DMS53 (cell line): ENCODE measurements around the gene MARCHF3.
A peak's percentile ranks its signal among the peaks of the same experiment; 100 is the strongest.

Experiments used
- DNase-seq: peaks from one replicate; lab custom pipeline; 2025; lab: John Stamatoyannopoulos, UW

Gene MARCHF3

DNA sequence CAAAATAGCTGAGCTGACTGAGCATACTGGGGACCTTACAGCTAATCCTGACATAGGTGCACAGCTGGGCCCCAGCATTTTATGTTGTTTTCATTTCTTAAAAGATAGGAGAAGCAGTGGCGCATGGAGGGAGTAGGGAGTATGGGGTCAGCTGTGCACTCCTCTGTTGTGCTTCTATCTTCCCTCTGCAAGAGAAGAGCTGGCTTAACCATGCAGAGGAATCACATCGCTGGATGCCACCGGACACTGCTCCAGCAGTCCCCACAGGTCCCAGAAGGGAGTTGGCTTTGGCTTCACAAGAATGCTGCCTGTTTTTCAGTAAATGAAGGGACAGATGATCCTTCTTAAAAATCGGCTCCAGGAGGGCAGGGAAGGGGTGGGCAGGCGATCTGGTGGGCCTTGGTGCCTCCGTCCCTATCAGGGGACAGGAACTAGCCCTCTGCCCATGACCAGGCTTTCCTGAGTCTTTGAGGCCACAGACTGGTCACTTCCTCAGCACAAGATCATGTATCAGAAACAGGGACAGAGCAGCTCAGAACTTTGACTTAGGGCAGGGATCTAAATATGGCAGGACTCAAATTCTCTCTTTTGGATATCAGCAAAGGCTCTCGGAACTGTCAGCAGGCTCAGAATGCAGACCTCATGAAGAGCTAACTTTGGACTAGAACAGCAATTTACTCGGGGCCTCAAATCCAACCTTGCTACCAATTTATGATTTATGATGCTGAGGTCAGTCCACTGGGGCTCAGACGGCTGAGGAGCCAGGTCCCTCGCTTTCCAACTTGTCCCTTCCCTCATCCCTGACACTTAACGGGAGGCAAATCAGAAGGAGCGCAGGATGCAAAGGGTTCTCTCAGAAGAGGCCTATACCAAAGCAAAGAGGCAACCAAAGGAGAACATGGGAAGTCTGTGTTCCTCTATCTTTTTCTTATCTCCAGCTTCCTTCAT, 47.2 kb downstream of the MARCHF3 start:
- no peak for DNase-seq

DNA sequence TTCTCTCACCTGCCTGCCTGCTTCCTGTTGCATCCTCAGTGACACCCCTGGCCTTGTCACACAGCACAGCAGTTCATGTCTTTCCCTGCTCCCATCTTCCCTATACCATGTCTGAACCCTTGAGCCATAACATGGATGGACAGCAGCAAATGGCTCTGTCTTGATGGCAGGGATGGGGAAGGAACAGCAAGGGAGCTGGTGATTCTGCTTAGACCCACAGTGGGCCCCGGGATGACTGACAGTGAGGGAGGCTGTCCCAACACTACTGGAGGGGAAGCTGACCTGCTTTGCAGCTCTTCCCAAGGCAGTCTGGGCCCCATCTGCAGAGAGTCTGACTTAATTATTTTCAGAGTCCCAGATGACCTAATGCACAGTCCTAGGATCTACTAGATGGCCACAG, 48.2 kb downstream of the MARCHF3 start:
- no peak for DNase-seq

DNA sequence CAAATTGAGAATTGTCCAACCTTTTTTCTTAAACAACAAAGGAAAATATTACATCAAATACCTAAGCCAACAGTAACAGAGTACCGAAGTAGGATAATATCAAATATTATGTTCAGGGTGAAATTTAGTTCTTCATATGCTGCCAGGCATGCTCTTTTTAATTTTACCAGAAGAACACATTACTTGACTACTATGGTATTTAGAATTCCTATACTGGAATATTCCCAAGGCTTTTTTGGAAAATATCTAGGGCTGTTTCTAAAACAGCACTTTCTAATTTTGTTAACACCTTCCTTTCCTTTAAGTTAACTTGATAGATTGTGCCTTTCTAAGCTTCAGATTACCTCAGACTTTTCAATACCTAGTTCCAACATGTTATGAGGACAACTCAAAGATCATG, 48.7 kb downstream of the MARCHF3 start:
- DNase-seq, result no peak

DNA sequence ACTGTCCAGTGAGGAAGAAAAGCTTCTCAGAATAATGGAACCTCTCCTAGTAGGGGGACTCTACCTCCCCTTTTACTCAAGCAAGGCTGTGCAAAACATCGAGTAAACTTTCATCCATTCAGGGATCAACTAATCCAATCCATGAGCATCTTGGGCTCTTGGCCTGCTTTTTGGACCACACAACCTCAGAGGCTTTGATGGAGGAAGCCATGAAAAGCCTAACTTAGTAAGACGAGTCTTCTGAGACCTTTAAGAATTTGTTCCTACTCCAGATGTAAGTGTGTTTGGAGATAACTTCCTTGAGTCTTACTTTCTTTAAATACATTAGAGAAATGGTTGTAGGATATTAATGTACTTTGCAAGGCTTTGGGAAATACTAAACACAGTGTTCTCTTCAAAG, 49.1 kb downstream of the MARCHF3 start:
- no peak for DNase-seq

DNA sequence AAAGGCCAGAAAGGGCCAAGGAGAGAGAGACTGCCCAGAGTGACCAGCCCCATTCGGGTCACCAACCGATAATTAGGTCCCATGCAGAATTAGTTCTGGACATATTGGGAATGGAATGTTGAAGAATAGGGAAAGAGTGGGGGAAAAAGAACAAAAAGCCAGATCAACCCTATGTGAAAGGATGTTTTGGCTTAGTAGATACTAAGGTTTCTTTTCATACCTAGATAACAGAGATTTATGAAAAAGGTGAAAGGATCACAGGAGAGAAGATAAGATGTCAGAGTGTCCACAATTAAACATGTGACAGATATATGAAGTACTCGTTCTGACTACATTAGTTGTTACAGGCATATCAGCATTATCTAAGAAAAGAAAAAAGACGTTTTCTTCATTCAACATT, 52.1 kb downstream of the MARCHF3 start:
- no peak for DNase-seq

DNA sequence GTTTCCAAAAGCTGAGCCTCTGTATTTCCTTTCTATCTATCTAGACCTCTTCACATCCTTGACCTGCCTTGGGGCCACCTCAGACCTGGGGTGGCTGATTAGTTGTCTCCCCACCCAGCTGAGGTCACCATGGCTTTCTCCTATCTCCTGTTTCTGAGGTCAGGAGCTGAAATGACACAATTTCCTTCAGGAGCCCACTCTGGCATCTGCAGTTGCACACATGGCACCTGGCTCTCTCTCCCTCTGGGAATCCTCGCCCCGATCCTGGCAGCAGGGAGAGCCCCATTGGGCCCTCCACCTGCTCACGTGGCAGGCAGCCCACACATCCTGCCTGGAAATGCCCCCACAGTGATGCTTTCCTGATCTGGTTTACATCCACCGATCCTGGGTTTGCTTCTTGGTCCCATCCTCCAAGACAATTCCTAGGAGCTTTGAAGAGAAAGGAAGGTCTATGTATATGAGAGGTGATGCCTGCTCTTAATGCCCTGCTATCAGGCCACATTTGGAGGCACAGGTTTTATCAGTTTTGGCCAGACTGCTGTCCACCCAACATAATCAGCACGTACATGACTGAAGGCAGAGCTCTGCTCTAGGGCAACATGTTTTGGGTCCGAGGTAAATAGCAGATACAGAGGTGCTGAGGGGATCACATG, 53.7 kb downstream of the MARCHF3 start:
- no peak for DNase-seq

DNA sequence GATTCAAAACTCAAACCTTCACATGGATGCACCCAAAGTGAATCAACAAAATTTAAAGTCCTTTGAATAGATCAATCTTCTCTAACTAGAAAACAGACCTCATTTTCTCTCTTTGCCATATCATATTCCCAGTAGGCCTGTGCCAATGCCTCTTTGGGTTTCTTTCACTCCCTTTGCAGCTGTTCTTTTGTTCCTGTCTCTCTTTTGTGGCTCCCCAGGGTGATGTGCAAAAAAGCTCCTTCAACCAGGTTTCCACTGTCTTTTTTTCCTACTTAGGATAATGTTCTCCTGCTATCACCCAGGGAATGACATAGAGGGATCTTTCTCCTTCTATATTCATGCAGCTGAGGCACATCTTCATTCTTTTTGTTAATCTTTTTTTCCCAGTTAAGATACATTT, 54.6 kb downstream of the MARCHF3 start:
- no peak for DNase-seq

DNA sequence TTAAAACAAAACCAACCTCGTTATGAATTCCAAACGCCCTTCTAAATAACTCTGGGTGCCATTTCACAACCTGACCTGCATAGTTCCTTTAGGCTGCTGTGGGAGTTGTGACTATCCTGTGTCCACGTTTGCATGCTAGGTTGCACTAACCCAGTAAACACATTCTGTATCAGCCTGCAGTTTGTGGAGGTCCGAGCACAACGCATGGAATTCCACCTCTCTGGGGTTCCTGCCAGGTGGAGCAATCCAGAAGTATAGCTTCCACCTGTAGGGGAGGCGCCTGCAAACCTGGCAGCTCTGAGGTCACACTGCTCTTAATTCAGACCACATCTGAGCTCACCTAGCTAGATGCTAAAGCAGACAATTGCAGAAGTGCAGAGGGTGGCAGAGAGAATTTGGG, 57.2 kb downstream of the MARCHF3 start:
- DNase-seq, result no peak

DNA sequence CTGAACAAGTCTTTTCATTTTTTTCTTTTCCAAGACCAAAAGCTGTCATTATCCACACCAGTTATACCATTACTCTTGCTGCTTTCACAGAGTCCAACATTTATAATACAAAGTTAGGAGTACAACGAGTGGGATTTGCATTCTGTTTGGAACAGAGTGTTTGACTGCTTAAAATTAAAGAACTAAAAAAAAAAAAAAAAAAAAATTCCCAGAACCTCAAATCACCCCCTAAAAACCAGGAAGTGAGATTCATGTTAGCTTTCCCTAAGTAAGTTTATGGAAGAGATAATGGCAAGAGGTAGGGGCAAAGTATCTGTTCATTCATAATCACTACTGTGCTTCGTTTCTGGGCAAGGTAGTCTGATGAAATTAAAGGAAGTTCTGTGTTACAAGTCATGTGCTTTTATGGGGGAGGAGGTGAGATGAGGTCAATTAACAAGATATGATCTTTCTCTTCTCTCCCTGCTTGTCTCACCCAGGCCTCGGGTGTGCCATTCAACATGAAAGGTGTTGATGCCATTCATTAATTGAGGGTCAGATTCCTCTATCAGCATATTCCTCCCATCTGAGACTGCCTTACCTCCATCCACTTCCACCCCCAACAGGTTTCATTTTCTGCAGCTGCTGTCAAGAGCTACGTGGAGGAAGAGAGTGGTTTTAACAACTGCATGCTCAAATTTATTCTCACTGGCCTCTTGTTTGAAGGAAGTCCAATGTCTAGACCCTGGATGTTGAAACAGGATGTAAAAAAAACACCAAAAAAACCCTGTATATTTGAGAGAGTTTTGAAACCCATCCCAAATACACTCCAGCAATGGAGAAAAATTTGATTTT, 58.1 kb downstream of the MARCHF3 start:
- DNase-seq, result no peak

DNA sequence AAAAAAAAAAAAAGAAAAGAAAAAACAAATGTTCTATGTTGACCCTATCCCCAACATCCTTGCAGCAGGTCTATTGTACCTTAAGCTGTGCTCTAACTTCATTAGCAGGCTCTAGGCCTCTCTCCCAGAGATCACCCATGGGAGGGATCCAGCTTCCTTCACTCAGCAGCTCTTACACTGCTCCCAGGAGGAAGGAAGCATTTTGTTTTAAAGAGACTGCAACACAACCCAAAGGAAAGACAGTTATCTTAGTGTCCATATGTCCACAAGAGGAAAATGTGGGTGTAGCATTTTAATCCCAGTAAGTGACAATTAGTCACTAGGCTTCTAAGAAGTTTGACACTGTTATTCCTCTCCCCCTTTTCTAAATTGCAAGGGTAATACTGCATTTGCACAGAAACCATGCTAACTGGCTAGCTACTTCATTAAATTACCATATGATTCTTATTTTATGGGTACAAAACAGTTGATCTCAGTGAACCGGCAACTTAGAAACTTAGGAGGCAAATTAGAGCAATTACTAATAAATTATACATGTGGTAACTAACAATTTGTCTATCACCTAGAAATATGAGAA, 58.8 kb downstream of the MARCHF3 start:
- DNase-seq, result no peak

DNA sequence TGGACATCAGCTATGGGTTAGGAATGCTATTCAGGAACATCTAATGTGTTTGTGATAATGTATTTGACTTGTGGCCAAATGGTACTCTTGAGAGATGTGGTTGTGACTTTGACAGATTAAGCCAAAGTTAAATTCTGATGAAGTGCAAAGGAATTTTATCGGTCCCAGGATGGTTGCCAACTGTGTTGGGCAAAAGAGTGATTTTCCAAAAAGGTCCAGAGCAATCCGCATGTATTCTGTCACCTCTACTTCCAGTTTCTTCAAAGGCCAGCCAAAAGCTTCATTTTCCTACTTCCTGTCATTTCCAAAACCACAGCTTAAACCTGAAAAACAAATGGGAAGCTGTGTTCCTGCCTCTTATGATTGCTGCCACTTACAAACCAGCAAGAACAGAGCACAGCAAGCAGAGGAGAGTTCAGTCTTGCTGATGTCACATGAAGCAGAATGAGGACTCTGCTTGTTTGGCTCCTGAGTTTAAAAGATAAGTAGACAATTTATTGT, 59.8 kb downstream of the MARCHF3 start:
- DNase-seq, result no peak

DNA sequence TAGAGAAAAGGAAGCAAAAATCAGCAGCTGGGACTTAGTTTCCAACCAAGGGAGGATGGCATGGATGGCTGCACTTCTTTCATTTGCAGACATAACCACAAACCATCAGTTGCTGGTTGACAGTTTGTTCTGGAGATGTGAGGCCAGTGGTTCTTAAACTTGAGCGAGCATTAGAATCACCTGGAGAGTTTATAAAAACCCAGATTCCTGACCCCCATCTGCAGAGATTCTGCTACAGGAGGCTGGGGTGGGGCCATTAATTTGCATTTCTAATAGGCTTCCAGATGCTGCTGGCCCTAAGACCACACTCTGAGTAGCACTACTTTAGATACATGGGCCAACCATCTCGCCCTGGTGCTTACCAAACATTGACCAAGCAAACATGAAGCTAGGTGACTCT, 60.8 kb downstream of the MARCHF3 start:
- no peak for DNase-seq

DNA sequence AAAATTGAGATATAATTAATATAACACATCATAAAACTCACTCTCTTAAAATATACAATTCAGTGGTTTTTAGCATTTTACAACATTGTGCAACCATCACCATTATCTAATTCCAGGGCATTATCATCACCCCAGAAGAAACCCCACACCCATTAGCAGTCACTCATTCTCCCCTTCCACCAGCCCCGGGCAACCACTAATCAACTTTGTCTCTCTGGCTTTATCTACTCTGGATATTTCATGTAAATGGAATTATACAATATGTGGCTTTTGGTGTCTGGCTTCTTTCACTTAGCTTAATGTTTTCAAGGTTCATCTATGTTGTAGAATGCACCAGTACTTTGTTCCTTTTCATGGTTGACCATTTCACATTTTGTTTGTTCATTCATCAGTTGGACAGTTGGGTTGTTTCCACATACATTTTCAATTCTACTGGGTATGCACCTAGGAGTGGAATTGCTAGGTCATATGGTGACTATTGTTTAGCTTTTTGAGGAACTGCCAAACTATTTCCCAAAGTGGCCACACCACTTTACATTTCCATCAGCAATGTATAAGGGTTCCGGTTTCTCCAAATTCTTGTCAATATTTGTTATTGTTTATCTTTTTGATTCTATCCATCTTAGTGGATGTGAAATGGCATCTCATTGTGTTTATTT, 62.4 kb downstream of the MARCHF3 start:
- no peak for DNase-seq

DNA sequence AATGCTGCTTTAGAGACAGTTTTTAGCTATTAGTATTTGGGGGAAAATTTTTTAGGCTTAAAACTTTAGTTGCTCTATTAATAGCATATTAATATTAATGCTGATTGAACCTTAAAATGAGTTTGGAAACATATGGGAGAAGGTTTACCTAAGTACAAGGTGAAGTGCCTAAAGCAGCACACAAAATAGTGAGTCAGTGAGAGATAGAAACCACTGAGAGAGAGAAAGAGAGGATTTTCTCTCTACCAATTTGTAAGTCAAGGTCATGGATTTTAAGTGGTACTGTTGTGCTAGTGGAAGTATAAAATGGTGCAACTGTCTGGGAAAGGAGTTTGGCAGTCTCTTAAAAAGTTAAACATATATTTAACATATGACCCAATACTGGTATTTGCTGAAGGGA, 64.9 kb downstream of the MARCHF3 start:
- DNase-seq, result no peak

DNA sequence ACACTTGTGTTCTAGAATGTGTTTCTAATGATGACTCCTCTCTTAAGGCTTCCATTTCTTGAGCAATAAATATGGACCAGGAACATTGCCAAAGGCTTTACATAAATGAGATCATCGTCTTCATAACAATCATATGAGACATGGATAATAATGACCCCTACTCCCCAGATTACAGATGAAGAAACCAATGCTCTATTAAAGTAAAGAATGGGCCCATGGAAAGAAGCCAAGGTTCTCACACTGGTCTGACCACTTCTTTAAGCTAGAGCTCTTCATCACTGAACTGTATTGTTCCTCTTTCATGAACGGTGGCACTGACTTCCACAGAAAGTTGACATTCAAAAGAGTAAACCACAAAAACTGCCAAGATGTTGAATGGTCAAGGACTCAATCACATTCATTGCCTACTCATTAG, 65.3 kb downstream of the MARCHF3 start:
- peak; percentile 14 for DNase-seq

DNA sequence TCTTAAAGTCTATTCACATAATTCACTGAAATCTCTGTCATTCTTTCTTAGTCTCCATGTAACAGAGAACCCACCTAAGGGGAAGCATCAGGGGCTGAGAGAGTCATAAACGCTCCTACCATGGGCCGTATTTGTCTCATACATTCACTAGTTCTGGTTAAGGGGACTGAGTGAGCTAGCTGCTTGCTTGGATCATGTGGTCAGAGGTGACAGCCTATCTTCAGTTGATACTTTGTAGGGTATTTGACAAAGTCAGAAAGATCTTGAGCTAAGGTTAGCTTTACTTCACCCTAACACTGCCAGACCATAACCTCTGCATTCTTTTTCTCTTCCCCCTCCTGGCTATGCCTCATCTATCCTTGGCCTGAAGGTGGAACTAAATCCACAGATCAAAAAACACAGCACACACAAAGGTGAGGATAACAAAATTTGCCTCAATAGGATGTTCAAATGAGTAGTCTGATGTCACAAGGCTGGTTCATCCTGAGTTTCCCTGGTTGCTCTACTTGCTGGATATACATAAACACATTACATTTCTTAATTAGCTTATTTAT, 66.5 kb downstream of the MARCHF3 start:
- no peak for DNase-seq

DNA sequence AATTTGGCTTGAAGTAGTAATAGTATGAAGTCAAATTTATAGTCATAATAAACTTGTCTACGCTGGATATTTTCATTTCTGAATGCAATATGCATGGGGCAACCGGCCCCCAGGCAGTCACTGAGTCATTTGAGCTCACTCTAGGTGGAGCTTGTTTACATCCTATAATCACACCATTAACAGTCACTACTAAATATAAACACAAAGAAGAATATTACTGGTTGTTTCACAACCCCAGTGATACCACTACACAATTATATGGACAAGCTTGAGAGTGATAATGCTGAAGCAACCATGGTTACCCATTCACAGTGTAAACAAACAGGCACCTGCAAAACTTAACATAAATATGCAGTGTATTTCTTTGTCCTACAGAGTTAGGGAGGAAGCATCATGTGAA, 68.7 kb downstream of the MARCHF3 start:
- DNase-seq, result peak; percentile 80

DNA sequence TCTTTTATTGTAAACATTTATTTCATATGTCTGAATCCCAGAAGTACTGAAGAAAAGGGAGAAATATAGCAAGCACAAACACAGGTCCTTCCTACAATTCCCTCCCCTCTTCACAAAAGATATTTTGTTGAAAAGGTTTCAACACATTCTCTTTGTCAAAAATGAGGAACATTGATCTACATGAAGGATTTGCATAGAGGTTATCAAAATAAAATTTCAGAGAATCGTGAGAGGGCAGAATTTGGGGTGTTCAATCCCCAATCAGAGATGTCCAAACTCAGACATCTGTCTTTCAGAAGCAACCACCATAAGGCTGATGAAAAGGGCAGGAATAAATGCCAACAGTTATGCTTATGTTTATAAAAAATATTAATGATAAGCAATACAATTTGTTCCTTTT, 69.2 kb downstream of the MARCHF3 start:
- DNase-seq, result no peak

DNA sequence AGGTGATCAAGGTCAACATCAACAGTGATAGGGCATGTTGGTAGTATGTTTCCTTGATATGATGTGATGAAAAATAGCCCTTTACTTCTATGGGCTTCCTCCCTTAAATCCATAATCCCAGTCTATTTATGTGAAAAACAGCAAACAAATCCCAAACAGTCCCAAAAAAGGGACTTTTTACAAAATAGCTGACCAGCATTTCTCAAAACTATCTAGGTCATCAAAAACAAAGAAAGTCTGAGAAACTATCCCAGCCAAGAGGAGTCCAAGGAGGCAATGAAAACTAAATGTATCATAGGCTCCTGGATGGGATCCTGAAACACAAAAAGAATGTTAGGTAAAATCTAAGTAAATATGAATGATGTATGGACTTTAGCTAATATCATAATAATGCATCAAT, 71.2 kb downstream of the MARCHF3 start:
- DNase-seq, result no peak

DNA sequence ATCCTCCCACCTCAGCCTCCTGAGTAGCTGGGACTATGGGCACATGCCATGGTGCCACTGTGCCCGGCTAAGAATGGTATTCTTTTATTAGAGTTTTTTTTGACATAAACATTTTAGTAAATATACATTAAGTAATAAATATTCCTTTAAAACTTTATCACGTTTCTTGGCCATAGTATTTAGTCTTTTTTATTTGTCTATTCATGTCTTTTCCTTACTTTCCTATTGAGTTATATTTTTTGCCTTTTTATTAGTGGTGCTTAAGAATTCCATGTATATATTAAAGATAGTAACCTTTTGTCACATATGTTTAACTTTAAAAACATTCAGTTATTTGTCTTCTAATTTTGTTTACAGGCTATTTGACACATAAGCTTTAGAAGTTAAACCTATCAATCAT, 73.4 kb downstream of the MARCHF3 start:
- no peak for DNase-seq

DNA sequence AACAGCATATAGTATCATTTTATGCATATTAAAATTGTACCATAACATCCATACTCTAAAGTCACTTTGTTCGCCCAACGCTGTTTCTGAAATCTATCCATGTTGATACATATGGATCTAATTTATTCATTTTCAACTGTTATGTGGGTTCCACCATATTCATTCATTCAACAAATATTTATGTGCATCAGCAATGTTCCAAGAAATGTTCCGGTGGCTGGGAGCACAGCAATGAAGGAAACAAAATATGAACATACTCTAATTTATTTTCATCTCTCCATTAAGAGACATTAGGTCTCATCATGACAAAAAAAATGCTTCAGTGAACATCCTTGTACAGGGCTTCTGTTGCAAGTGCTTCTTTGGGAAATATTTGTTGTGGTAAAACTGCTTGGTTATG, 75.4 kb downstream of the MARCHF3 start:
- no peak for DNase-seq
